GM12878 (cell line): Measurements from ENCODE around the gene TFCP2L1. TPM values are rescaled to one million over a fixed set of nuclear protein-coding genes. Genes with fewer than 3 reads are reported as not detected.

Experiments
- ATAC-seq: fragments of 200-7000 bp; cut with Tn5 transposase; 3 replicates; pipeline ENCODE4 v1.9.1; 2020; ENCODE audit warnings: mild to moderate bottlenecking, moderate library complexity
- BruUV-seq: library from RNA; stranded (reverse); fragments of 400-500 nt; replicated peaks from 2 replicates; lab custom pipeline; 2021; lab: Mats Ljungman, UMichigan
- CTCF ChIA-PET: fragments of 300-600 bp; sonication (Branson Sonifier 250); formaldehyde crosslinking; extraction: SDS; loops from one replicate; lab custom pipeline; 2021; ENCODE audit warnings: inconsistent platforms; lab: Yijun Ruan, JAX
- POLR2A ChIA-PET: fragments of 350-600 bp; formaldehyde crosslinking; extraction: SDS; loops from one replicate; lab custom pipeline; 2021; ENCODE audit warnings: inconsistent platforms; lab: Charles Lee
- RAD21 ChIA-PET: fragments of 300-600 bp; sonication (Branson Sonifier 250); formaldehyde crosslinking; loops from one replicate; lab custom pipeline; 2023; ENCODE audit warnings: antibody characterized with exemption; ENCODE audit not compliant: unreplicated experiment; lab: Charles Lee
- SMC1A ChIA-PET: fragments of 300-600 bp; sonication (Branson Sonifier 250); formaldehyde crosslinking; loops from one replicate; lab custom pipeline; 2023; ENCODE audit not compliant: unreplicated experiment, uncharacterized antibody; lab: Charles Lee
- DNase-seq: peaks from one replicate; pipeline ENCODE4 v3.0.0-alpha.2; 2011; ENCODE audit warnings: low read depth, low spot score
- FAIRE-seq: peaks from 3 replicates; lab custom pipeline; 2011; peaks lifted over from hg19 to GRCh38; lab: Jason Lieb, UNC
- H2AFZ ChIP-seq: 2 replicates; pipeline ENCODE4 v1.6.0; 2011; ENCODE audit warnings: low read depth, low read length, control low read depth; ENCODE audit not compliant: control insufficient read depth
- H3K27ac ChIP-seq: 2 replicates; pipeline ENCODE4 v1.5.1; 2011; ENCODE audit warnings: control low read depth; ENCODE audit not compliant: control insufficient read depth, insufficient read depth
- H3K27me3 ChIP-seq, 2 experiments: replicated peaks in 1 of 2; 2 replicates each; pipeline versions ENCODE4 v1.6.0 to v1.6.1; 2011; ENCODE audit warnings: low read length in 1 of 2; ENCODE audit not compliant: control insufficient read depth in 2 of 2, insufficient read depth in 2 of 2
- H3K36me3 ChIP-seq, 2 experiments: 2 replicates each; pipeline ENCODE4 v1.5.1; 2011; ENCODE audit warnings: low read length in 1 of 2; ENCODE audit not compliant: control insufficient read depth in 2 of 2, insufficient read depth in 2 of 2
- H3K4me1 ChIP-seq: 2 replicates; pipeline ENCODE4 v1.6.1; 2011; ENCODE audit warnings: mild to moderate bottlenecking, low read length, moderate library complexity, mixed read lengths; ENCODE audit not compliant: control insufficient read depth, insufficient read depth
- H3K4me2 ChIP-seq: 2 replicates; pipeline ENCODE4 v1.6.0; 2011; ENCODE audit warnings: control low read depth; ENCODE audit not compliant: control insufficient read depth, insufficient read depth
- H3K4me3 ChIP-seq: fragments of 200-600 bp; sonication (generic); 2 replicates; pipeline ENCODE4 v1.5.1; 2016
- H3K79me2 ChIP-seq: 2 replicates; pipeline ENCODE4 v1.6.0; 2011; ENCODE audit warnings: low read length; ENCODE audit not compliant: control insufficient read depth, insufficient read depth
- H3K9ac ChIP-seq: 2 replicates; pipeline ENCODE4 v1.8.0; 2011; ENCODE audit warnings: low read length, control low read depth, mixed read lengths; ENCODE audit not compliant: control insufficient read depth, insufficient read depth
- H3K9me3 ChIP-seq: replicated peaks from 3 replicates; pipeline ENCODE4 v1.5.1; 2011; ENCODE audit warnings: mild to moderate bottlenecking, low read length; ENCODE audit not compliant: control insufficient read depth, insufficient read depth
- H4K20me1 ChIP-seq: 2 replicates; pipeline ENCODE4 v1.6.0; 2011; ENCODE audit not compliant: control insufficient read depth, insufficient read depth
- EZH2 ChIP-seq: IDR thresholded peaks from 2 replicates; pipeline ENCODE4 v1.6.1; 2012; ENCODE audit warnings: low read depth, mild to moderate bottlenecking, control low read depth, inconsistent platforms, low read length, borderline replicate concordance; ENCODE audit not compliant: control insufficient read depth
- GATAD2B ChIP-seq: fragments of 450-650 bp; conservative IDR thresholded peaks from 2 replicates; pipeline ENCODE4 v1.6.1; 2017; ENCODE audit warnings: low read depth, mild to moderate bottlenecking, moderate library complexity
- KLF5 ChIP-seq: fragments of 450-650 bp; IDR thresholded peaks from 2 replicates; pipeline ENCODE4 v1.6.1; 2014; ENCODE audit warnings: mild to moderate bottlenecking; ENCODE audit not compliant: partially characterized antibody
- MTA2 ChIP-seq: fragments of 450-650 bp; IDR thresholded peaks from 2 replicates; pipeline ENCODE4 v1.6.1; 2016; ENCODE audit warnings: low read depth, mild to moderate bottlenecking, moderate library complexity
- NR2C2 ChIP-seq: IDR thresholded peaks from 2 replicates; pipeline ENCODE4 v1.6.1; 2011; ENCODE audit warnings: borderline replicate concordance, low read depth; ENCODE audit not compliant: control insufficient read depth, insufficient read length
- POLR2A ChIP-seq: IDR thresholded peaks from 2 replicates; pipeline ENCODE4 v1.6.1; 2011; ENCODE audit warnings: low read depth, mild to moderate bottlenecking, low read length
- POU2F2 ChIP-seq: IDR thresholded peaks from 3 replicates; pipeline ENCODE4 v1.6.1; 2011; ENCODE audit warnings: low read depth, mild to moderate bottlenecking, low read length, borderline replicate concordance
- RUNX3 ChIP-seq: IDR thresholded peaks from 2 replicates; pipeline ENCODE4 v1.6.1; 2012; ENCODE audit warnings: low read length, inconsistent platforms
- SP1 ChIP-seq: IDR thresholded peaks from one replicate; pipeline ENCODE4 v1.6.1; 2011; ENCODE audit warnings: low read depth, low read length
- WGBS: methylation state at CpG from one replicate; pipeline ENCODE4 v1.1.6; 2016; ENCODE audit warnings: low lambda C conversion rate; ENCODE audit not compliant: insufficient replicate concordance, insufficient coverage; ENCODE audit errors: missing lambda C conversion rate; 5-methylcytosine and 5-hydroxymethylcytosine counted together
- in situ Hi-C: fragments of 300-500 bp; cut with MboI; formaldehyde crosslinking; loops from 9 replicates; pipeline ENCODE4 v1.14.3; 2018; ENCODE audit warnings: mixed read lengths
- intact Hi-C: fragments of 100-400 bp; cut with micrococcal nuclease; formaldehyde crosslinking; loops from one replicate; pipeline ENCODE4 v1.14.2; 2022; ENCODE audit not compliant: unreplicated experiment
- polyA plus RNA-seq, 11 experiments: library from polyadenylated mRNA; depleted of rRNA in 4 of 11; unstranded in 6 of 11; stranded (reverse) in 5 of 11; fragments of >200 nt; fragmentation: Nextera tagmentation in 4 of 11; fragmentation: Illumina TruSeq in 1 of 11; extraction: Ambion mirVana in 4 of 11; extraction: Trizol in 1 of 11; gene quantifications; 1 replicate in 1 of 11; 2 replicates in 10 of 11; pipeline versions ENCODE4 v1.2.1 to v1.2.3, GENCODE V29; 2011 to 2016; ENCODE audit warnings: inconsistent platforms in 2 of 11, missing spikeins in 2 of 11, low read depth in 1 of 11
- total RNA-seq, 4 experiments: library from RNA; depleted of rRNA in 3 of 4; stranded (reverse); fragments of >200 nt in 3 of 4; fragmentation: Illumina TruSeq in 1 of 4; extraction: Trizol in 1 of 4; gene quantifications; 2 replicates each; pipeline versions ENCODE4 v1.2.1 to v1.2.3, GENCODE V29; 2013 to 2021
- TF ChIP-seq, protein P1 (sequence below): fragments of 450-650 bp; IDR thresholded peaks from 2 replicates; pipeline ENCODE4 v1.6.1; 2016; ENCODE audit warnings: mild to moderate bottlenecking

TFCP2L1 gene
- total and polyA plus RNA-seq, 10 of the 15 experiments (the other 5 are each of a cell fraction or from before 2014, with no cell fraction given) = 0.02 to 0.21 (median 0.09) TPM; not detected in 1

DNA sequence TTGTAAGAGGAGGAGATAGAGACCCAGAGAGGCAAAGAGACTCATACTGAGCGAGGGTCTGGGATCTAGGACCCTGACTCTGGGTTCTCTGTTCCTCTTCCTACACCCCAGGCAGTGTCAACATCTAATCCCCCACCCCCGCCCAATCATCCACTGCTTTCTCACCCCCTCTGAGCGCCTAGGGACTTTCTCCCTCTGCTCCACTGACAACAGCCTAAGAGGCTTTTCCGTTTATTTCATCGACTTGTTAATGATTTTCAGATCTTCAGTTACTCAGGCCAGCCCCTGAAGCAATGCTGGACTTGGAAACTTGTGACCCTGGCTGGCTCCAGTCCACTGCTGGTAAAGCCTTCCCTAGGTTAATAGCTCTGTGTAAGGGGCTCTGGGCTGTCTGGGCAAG, 65.1 kb downstream of the TFCP2L1 start:
- FAIRE-seq = no peak
- no peaks in the 10 kb centered on the region; the same call in 1 of the 2 replicates for H4K20me1 ChIP-seq
- no peaks in the 10 kb centered on the region for H3K9me3 ChIP-seq
- DNase-seq = no peak
- H3K79me2 ChIP-seq = no peaks in the 10 kb centered on the region
- H2AFZ ChIP-seq = no peak overlapping the region
- CTCF ChIA-PET = interaction anchor here (0.6 kb wide), 1 partner anchor 891 kb away, joined by 3 read pairs; no protein-coding TSS in a partner anchor
- no peaks in the 10 kb centered on the region for H3K36me3 ChIP-seq
- no TSS peak for BruUV-seq
- no peaks in the 10 kb centered on the region; a peak in 2 of 4 replicates for H3K27me3 ChIP-seq
- 11% methylated on average over 5 of the region's 5 CpGs for WGBS
- H3K27ac ChIP-seq = no peak overlapping the region
- RAD21 ChIA-PET = no interaction called here
- POLR2A ChIA-PET = no interaction called here
- intact Hi-C loops = no loop called here
- SMC1A ChIA-PET = no interaction called here
- H3K4me1 ChIP-seq = no peaks in the 10 kb centered on the region
- no peak for ATAC-seq
- in situ Hi-C loops = no loop called here
- no peak overlapping the region for H3K9ac ChIP-seq
- H3K4me3 ChIP-seq = no peak overlapping the region
- TF ChIP-seq EZH2 = no peak
- no peak for TF ChIP-seq POU2F2
- TF ChIP-seq KLF5 = no peak
- no peak for TF ChIP-seq RUNX3
- no peak for TF ChIP-seq SP1
- no peak for TF ChIP-seq MTA2
- TF ChIP-seq POLR2A = no peak
- TF ChIP-seq GATAD2B = no peak
- TF ChIP-seq NR2C2 = no peak
- TF ChIP-seq, protein P1, sequence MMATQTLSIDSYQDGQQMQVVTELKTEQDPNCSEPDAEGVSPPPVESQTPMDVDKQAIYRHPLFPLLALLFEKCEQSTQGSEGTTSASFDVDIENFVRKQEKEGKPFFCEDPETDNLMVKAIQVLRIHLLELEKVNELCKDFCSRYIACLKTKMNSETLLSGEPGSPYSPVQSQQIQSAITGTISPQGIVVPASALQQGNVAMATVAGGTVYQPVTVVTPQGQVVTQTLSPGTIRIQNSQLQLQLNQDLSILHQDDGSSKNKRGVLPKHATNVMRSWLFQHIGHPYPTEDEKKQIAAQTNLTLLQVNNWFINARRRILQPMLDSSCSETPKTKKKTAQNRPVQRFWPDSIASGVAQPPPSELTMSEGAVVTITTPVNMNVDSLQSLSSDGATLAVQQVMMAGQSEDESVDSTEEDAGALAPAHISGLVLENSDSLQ = no peak
- H3K4me2 ChIP-seq = no peak overlapping the region
